NCI-H146 treated with DMSO at 0.1 percent for 48 hours (cell line): ENCODE data around the gene PDCD2L.
"Not testable (repeated sequence)": the region's sequence is repeated elsewhere in the genome, so short reads cannot be mapped to it uniquely, and the experiment has no call there.

Source experiments
- DNase-seq: peaks from one replicate; lab custom pipeline; 2025; ENCODE audit not compliant: unreplicated experiment; lab: John Stamatoyannopoulos, UW

The PDCD2L gene

DNA sequence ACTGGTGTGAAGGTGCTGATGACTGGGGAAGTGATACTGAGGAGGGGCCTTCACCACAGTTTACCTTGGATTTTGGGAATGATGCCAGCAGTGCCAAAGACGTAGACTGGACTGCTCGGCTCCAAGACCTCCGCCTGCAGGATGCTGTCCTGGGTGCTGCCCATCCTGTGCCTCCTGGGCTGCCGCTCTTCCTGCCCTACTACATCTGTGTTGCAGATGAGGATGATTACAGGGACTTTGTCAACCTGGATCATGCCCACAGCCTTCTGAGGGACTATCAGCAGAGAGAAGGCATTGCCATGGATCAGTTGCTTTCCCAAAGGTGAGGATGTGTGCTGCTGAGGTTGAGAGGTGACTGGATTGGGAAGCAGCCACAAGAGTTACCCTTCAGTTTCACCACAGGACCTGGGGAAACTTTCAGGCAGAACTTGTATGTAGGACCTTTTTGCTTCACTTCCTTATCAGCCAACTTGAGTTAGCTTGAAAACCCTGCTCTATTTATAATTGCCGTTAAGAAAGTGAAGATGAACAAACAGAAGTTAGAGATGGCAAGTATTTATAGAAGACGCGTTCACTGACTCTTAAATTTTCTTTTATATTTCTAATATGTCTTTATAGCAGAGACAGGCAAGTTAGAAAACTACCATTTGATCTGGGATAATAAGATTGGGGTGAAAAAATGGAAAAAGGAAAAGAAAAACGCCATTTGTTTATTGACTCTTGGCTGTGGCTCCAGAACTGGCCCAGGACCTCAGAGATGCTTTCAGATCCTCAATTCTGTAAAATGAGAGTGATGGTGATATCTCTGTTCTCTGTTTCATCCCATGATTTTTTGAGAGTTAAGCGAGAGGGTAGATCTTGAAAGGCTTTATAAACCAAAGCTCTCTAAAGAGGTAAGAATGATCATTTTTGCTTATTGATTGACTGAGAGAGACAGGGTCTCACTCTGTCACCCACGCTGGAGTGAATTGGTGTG is 5.3 kb downstream of the PDCD2L start:
- no peak for DNase-seq

DNA sequence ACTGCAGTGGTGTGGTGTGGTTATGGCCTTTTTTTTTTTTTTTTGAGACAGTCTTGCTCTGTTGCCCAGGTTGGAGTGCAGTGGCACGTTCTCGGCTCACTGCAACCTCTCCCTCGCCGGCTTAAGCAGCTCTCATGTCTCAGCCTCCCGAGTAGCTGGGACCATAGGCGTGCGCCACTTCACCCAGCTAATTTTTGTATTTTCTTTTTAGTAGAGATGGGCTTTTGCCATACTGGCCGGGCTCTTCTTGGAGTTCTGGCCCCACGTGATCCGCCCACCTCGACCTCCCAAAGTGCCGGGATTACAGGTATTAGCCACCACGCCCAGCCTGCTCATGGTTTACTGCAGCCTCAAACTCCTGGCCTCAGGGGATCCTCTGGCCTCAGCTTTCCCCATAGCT is 7.0 kb downstream of the PDCD2L start:
- DNase-seq, result no peak

DNA sequence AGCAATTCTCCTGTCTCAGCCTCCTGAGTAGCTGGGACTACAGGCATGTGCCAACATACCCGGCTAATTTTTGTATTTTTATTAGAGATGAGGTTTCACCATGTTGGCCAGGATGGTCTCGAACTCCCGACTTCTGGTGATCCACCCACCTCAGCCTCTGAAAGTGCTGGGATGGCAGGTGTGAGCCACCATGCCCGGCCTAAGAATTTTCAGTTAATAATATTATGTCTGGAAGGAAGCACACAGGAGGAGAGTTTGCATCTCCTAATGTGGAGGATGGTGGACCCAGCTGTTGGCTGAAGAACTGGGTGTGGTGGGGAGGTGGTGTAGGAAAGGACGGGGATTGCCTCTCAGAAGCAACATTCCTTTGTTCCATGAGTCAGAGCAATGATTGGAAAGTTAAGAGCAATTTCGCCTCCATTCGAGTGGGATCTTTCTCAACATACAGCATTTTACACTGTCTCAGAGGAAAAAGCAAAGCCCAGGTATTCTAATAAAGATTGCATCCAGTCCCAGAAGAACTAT is 11.9 kb downstream of the PDCD2L start:
- no peak for DNase-seq

DNA sequence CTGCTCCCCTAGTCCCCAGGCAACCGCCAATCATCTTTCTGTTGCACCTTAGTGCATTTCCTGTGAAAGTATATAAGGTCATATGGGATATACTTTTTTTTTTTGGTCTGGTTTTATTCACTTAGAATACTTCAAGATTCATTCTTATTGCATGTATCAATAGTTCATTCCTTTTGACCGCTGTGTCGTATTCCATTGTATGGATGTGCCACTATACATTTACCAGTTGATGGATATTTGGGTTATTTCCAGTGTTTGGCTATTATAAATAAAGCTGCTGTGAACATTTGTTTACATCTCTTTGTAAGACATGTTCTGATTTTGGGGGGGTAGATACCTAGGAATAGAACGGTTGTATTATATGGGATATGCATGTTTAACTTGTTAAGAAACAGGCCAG is 14.1 kb downstream of the PDCD2L start:
- DNase-seq, result no peak

DNA sequence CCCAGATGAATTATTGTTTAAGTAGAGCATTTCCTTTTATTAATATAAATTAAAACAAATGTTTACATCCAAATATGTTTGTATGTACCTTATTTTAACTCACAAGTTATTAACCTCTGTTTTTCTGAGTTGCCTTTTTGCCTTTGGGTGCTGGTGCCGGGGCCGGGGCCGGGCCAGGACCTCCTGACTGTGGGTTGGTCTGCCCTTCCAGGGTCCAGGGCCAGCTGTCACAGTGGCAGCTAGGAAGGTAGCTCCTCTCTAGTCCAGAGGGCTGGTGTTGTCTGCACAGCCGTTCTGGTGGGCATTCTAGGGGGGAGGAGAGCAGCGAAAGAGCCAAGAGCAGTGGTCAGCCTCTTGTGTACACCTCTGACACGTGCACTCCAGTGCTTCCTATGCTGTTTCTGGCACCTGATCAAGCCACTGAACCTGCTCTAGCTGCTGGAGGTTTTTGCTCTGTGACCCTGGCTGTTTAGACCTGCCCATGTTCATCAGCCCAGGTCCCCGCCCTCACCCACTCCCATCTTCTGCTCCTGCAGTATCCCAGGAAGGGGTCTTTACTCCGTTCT is 22.0 kb downstream of the PDCD2L start:
- DNase-seq, result no peak

DNA sequence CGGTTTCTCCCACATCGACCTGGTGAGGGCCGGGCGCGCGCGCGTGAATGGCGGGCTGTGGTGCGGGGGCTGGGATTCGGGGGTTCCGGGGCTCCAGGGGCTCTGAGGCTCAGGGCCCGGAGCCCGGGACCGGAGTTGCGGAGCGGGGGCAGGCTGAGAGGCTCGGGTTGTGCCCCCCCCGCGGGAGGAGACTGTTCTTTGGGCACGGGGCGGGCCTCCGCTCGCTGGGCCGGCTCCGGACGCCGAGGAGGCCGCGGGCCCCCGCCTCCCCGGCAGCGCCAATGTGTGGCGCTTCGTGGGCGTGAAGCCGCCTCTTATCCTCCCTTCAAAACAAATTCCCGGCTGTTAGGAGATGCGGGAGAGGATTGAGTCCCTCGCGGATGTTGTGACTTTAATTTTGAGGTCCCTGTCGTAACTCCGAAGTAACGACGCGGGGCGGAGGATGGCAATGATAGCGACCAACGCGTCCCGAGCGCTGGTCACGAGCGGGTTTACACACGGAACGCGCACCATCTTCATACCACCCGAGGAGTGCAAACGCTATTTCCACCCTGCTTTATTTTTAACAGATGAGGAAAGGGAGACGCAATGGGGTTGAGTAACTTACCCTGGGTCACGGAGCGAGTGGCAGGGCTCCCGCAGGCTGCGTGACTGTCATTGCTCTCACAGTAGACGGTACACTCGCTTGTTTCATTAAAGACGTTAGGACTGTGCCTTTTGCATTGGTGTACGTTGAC is 24.5 kb downstream of the PDCD2L start:
- DNase-seq, result no peak

DNA sequence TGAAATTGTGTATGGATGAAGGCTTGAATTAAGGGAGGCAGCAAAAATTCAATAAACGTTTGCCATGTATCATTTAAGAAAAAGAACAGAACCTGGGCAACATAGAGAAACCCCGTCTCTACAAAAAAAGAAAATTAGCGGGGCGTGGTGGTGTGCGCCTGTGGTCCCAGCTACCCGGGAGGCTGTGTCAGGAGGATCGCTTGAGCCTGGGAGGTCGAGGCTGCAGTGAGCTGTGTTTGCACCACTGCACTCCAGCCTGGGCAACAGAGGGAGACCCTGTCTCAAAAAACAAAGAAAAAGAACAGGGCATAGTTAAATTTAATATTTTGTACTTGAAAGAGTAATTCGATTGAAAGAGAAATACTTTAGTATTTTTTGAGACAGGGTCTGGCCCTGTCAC is 25.4 kb downstream of the PDCD2L start:
- DNase-seq, result no peak

DNA sequence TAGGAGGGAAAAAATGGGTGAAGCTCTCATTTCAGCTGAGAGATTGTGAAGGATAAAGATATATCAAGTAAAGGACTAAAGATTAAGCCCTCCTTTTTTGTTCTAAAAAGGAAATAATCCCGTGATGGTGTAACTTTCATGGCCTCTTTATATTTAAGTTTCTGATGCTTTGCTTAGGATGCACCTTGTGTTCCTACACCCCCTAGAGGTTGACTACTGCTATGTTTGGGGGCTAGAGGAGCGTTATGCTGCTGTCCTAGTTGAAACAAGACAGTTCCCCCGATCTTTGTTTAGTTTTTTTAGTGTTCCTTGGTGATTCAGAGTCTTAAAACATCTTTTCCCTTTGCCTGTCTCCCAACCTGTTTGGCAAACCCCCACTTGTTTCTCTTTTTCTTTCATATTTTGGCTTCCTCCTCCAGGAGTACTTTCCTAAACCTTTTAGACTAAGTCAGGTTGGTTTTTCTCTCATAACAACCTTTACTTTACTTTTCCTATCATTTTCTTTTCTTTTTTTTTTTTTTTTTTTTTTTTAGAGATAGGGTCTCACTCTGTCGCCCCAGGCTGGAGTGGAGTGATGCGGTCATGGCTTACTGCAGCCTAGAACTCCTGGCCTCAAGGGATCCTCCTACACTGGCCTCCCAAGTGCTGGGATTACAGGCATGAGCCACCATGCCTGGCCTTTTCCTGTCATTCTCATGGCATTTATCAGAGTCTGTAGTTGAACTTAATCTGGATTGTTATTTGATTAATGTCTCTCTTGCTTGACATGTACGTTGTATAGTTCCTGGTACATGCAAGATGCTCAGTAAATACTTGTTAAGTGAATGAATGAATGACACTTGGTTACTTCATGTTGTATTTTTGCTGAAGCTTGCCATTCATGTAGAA is 26.8 kb downstream of the PDCD2L start:
- peak; percentile 14 for DNase-seq

DNA sequence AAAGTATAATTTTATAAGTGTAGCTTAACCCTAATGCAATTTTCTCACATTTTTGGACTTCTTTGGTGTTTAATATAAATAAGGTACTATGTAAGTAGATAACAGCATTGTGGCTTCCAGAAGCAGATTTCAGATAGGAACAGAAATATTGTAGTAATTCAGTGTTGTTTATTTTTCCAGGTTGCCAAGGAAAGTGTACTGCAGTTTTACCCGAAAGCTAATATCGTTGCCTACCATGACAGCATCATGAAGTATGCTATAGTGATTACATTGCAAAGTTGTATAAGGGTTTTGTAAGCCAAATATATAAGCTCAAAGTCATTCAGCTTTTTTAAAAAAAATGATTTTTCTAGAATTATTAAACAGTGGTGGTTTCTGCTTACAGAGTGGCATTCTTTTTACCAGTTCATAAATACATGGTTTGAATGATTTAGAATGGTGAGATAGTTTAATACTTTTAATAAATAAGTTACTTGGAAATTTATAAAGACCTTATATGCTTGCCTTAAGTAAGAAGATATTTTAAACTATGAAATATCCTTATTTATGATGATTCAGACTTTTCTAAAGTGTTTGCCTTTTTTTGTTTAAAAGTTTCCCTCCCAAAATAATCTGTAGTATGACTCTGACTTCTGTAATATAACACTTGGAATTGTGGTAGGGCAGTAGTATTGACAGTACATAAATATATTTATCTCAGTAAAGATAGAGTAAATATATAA is 27.6 kb downstream of the PDCD2L start:
- DNase-seq, result no peak

DNA sequence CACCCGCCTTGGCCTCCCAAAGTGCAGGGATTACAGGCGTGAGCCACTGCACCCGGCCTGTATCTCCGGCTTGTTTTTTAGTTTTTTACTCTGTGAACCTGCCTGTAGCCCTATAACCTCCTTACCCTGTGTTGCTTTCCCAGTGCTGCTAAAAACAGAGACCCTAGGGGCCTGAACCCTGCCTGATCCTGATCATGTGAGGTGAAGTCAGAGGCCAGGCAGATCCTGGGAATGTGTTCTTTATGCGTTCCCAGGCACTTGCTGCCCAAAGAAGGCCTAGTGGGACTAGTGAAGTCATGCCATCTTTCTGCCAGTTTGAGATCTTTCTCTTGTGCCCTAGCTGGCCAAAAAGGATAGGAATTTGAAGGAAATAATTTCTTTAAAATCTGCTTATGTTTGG is 28.6 kb downstream of the PDCD2L start:
- no peak for DNase-seq

DNA sequence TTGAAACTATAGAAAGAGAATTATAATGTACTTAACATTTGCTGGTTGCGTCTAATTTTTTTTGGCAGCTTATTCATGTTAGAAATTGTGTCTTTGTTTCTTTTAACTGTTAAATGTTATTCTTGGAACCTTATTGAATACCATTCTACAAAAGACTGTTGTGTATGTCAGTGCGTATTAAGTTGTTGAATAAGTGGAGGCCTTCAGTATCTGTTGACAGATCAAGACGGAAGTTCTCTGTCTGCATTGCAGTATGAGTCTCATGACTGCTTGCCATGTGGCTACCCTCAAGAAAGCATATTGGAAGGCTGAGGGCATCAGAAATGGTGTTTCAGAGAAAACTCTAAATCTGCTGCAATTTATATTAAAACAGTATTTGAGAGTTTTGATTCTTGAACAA is 32.5 kb downstream of the PDCD2L start:
- no peak for DNase-seq

DNA sequence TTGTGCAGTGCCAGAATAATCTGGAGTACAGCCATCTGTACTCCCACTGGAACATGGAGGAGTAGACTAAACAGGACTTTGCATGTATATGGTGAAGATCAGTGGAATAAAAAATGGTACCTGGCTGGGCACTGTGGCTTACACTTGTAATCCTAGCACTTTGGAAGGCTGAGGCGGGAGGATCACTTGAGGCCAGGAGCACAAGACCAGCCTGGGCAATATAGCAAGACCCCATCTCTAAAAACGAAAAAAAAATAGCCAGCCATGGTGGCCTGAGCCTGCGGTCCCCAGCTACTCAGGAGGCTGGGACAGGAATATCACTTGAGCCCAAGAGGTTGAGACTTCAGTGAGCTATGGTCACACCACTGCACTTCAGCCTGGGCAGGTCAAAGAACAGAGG is 44.0 kb downstream of the PDCD2L start:
- no peak for DNase-seq

DNA sequence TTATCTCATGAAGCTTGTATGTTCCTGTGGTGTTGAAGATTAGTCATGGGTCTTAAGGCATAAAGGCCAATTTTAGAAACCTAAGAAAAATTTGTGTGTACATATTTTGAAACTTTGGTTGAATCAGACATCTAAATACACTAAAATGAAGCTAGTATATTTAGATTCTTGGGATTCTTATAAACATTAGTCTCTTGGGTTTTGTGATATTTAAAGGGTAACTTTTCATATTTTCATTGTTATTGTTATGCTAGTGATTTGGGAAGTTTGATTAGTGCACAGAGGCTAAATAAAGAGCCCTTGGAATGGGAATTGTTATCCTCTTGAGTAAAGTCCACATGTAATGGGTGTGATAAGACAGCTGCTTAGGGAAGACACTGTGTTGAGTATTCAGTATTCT is 48.5 kb downstream of the PDCD2L start:
- no peak for DNase-seq

DNA sequence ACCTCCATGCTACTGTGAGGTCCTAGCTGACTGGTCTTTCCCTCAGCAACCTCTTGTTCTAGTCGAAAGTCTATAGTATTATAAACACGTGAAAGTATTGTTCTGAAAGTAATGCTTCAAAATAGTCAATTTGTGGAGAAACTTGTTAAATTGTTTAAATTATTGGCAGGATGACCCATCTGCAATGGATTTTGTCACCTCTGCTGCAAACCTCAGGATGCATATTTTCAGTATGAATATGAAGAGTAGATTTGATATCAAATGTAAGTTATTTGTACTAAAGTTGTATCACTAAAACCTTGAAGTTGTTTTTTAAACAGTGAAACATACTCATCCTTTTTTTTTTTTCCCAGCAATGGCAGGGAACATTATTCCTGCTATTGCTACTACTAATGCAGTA is 49.9 kb downstream of the PDCD2L start:
- no peak for DNase-seq

DNA sequence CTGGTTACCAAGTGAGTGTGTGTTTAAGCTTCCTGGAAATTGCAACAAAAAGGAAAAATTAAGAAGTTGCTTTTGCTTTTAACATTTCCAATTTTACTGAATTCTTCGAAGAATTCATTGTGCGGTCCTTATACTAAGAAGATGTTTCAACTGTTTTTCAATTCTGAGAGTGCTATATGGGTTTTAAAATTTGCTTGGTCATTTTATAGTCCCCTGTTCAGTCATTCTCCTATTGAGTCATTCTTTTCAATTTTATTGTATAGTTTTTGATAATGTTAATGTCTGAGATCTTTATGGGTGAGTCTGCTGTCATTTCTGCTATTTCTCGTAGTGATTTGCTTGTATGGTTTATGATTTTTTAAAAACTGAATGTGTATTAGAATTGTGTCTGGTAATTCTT is 50.5 kb downstream of the PDCD2L start:
- DNase-seq, result no peak

DNA sequence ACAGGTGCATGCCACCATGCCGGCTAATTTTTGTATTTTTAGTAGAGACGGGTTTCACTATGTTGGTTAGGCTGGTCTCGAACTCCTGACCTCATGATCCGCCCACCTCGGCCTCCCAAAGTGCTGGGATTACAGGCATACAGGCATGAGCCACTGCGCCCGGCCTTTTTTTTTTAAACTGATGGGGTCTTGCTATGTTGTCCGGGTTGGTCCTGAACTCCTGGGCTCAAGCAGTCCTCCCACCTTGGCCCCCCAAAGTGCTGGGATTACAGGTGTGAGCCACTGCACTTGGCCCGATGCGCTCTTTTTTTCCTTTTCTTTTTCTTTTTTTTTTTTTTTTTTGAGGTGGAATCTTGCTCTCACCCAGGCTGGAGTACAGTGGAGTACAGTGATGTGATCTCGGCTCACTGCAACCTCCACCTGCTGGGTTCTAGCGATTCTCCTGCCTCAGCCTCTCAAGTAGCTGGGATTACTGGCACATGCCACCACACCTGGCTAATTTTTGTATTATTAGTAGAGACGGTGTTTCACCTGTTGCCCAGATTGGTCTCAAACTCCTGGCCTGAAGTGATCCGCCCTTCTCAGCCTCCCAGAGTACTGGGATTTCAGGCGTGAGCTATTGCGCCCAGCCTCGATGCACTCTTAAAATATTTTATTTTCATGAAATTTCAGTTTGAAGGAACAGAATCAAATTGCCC is 51.7 kb downstream of the PDCD2L start:
- DNase-seq, result not testable (repeated sequence)

DNA sequence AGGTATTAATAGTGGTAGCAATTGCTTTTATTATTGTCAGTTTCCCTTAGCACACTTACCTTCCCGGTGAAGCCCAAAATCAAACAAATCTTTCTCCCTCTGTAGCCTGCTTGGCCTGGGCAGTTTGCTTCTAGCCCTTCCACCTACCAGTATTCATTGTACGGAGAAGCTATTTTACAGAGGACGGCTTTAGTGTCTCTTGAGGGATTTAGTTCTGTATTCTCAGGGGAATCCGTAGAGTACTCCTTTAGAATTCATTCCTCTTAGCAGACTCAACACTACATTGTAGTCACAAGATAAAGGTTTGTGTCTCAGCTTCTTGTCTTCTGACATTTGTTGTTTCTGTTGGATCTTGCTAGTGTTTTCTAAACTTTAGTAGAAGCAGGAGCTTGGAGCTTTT is 53.2 kb downstream of the PDCD2L start:
- no peak for DNase-seq

DNA sequence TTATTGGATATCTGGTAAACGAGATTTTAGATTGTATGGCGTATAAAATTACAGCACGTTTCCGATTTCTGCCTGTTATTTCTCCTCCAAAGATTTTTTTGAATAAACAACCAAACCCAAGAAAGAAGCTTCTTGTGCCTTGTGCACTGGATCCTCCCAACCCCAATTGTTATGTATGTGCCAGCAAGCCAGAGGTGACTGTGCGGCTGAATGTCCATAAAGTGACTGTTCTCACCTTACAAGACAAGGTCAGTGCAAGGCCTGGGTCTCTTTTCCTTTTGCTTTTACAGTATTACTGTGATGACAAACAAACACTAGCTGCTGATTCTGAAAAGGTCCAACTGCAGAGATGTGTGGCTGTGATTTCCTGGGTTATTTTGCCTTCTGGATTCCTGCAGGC is 54.5 kb downstream of the PDCD2L start:
- no peak for DNase-seq

DNA sequence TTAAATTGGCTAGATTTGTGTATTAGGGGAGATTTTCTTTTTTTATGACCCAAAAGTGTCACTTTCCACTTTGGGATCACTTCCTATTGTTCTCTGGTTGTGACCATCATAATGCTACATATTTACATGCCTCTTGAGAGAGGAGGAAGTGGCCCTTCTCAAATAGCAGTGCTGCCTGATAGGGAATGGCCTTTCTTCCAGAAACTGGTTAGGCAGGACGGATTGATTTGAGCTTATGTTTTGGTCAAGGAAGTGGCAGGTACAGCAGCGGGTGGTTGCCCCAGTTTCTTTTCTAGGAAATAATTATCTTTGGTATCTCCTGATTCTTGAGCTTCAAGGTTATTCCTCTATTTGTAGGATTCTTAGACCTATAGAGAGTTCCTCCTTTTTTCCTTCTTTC is 55.4 kb downstream of the PDCD2L start:
- no peak for DNase-seq
